Kidney epithelial cell (primary cell): Measurements from ENCODE around the gene MYL12A. TPM values are rescaled to one million over a fixed set of nuclear protein-coding genes. Genes with fewer than 3 reads are reported as not detected.

ENCODE experiments used
- DNase-seq: peaks from one replicate; pipeline ENCODE4 v3.0.0-alpha.2; 2010; ENCODE audit warnings: low read depth
- H3K27me3 ChIP-seq: 2 replicates; pipeline ENCODE4 v1.6.0; 2011; ENCODE audit warnings: low read length; ENCODE audit not compliant: control insufficient read depth, insufficient read depth
- H3K36me3 ChIP-seq: 2 replicates; pipeline ENCODE4 v1.5.1; 2011; ENCODE audit warnings: low read length; ENCODE audit not compliant: control insufficient read depth, insufficient read depth
- H3K4me3 ChIP-seq: 2 replicates; pipeline ENCODE4 v1.5.1; 2011; ENCODE audit warnings: low read depth, mild to moderate bottlenecking, control low read depth, low read length
- CTCF ChIP-seq: IDR thresholded peaks from 2 replicates; pipeline ENCODE4 v1.5.1; 2011; ENCODE audit warnings: mild to moderate bottlenecking, moderate library complexity, low read length, control low read depth, inconsistent platforms; ENCODE audit not compliant: insufficient read depth, poor library complexity, severe bottlenecking
- total RNA-seq: library from RNA; depleted of rRNA; stranded (reverse); fragments of >200 nt; gene quantifications from 2 replicates; pipeline ENCODE4 v1.2.3, GENCODE V29; 2015

Gene MYL12A
- total RNA-seq, 1 donor from 2014 or later, result 948 TPM

GRCh38 chr18:3221496-3221895 lies 26.1 kb upstream of the MYL12A start:
- TF ChIP-seq CTCF, result no peak

GRCh38 chr18:3223356-3223755 lies 24.2 kb upstream of the MYL12A start:
- TF ChIP-seq CTCF, result no peak
- no peak for DNase-seq
- Histone ChIP-seq H3K36me3 (no peaks in the 10 kb centered on the region), H3K4me3 (no peak overlapping the region), H3K27me3 (no peaks in the 10 kb centered on the region)

More at GRCh38 chr18:3221496-3221895, 26.1 kb upstream of the MYL12A start:
- no peak for DNase-seq
- no peaks in the 10 kb centered on the region for H3K36me3 ChIP-seq
- no peak overlapping the region for H3K4me3 ChIP-seq
- H3K27me3 ChIP-seq, result no peaks in the 10 kb centered on the region

GRCh38 chr18:3224223-3224622 lies 23.4 kb upstream of the MYL12A start:
- DNase-seq, result no peak
- Histone ChIP-seq H3K27me3 (no peaks in the 10 kb centered on the region), H3K36me3 (no peaks in the 10 kb centered on the region), H3K4me3 (no peak overlapping the region)
- TF ChIP-seq CTCF, result no peak

GRCh38 chr18:3225588-3225987 lies 22.0 kb upstream of the MYL12A start:
- no peak for TF ChIP-seq CTCF
- DNase-seq, result no peak
- no peaks in the 10 kb centered on the region for H3K27me3 ChIP-seq
- no peak overlapping the region for H3K4me3 ChIP-seq
- no peaks in the 10 kb centered on the region for H3K36me3 ChIP-seq

- no peak for TF ChIP-seq CTCF
- no peaks in the 10 kb centered on the region for H3K27me3 ChIP-seq
- DNase-seq, result no peak
- H3K4me3 ChIP-seq, result no peak overlapping the region
- no peaks in the 10 kb centered on the region for H3K36me3 ChIP-seq
Observed at GRCh38 chr18:3226048-3226447, 21.6 kb upstream of the MYL12A start.

- H3K36me3 ChIP-seq, result no peaks in the 10 kb centered on the region
- no peak for TF ChIP-seq CTCF
- no peak for DNase-seq
- no peaks in the 10 kb centered on the region for H3K27me3 ChIP-seq
- H3K4me3 ChIP-seq, result no peak overlapping the region
Observed at GRCh38 chr18:3230401-3231334, 16.9 kb upstream of the MYL12A start.
